Activated CD8-positive, alpha-beta memory T cell treated with anti-CD3 and anti-CD28 coated beads for 24 hours (primary cell): ENCODE data around the gene TCTN2.

Source experiments
- DNase-seq: peaks from one replicate; pipeline ENCODE4 v3.0.0-alpha.2; 2020

TCTN2 gene

GRCh38 chr12:123670882-123671728 lies at the start of gene TCTN2:
Gene TCTN2, plus strand, starts transcription at chr12:123671113. Its CDS starts 128 bp downstream, at chr12:123671241.
- DNase-seq, result peak; percentile 96

- no peak for DNase-seq
These were observed 49.0 kb upstream of the TCTN2 start for GRCh38 chr12:123621619-123622530.

- peak; percentile 98 for DNase-seq
These were observed 37.4 kb upstream of the TCTN2 start, which contains the start of the genes EIF2B1 and GTF2H3 for GRCh38 chr12:123633379-123634141. Gene EIF2B1, minus strand, starts transcription at chr12:123633686. Its CDS starts 129 bp downstream, at chr12:123633557. Gene GTF2H3, plus strand, starts transcription at chr12:123633829. Its CDS starts 31 bp downstream, at chr12:123633860.

GRCh38 chr12:123634142-123634561 lies 36.8 kb upstream of the TCTN2 start:
- no peak for DNase-seq

- no peak for DNase-seq
These were observed 27.0 kb upstream of the TCTN2 start for GRCh38 chr12:123643911-123644310.

GRCh38 chr12:123645380-123645779 lies 25.5 kb upstream of the TCTN2 start:
- DNase-seq, result no peak

- no peak for DNase-seq
These were observed 25.0 kb upstream of the TCTN2 start for GRCh38 chr12:123645878-123646277.

GRCh38 chr12:123648401-123648800 lies 22.5 kb upstream of the TCTN2 start:
- DNase-seq, result no peak

- DNase-seq, result no peak
These were observed 16.7 kb upstream of the TCTN2 start for GRCh38 chr12:123654129-123654701.

GRCh38 chr12:123655420-123655819 lies 15.5 kb upstream of the TCTN2 start:
- no peak for DNase-seq

GRCh38 chr12:123656392-123656791 lies 14.5 kb upstream of the TCTN2 start:
- DNase-seq, result no peak

GRCh38 chr12:123657211-123657610 lies 13.7 kb upstream of the TCTN2 start:
- no peak for DNase-seq

- no peak for DNase-seq
These were observed 10.8 kb upstream of the TCTN2 start for GRCh38 chr12:123659996-123660727.

GRCh38 chr12:123667771-123668170 lies 3.1 kb upstream of the TCTN2 start:
- DNase-seq, result no peak

GRCh38 chr12:123671876-123672275 lies 963 bp downstream of the TCTN2 start:
- no peak for DNase-seq

- DNase-seq, result no peak
These were observed 4.5 kb downstream of the TCTN2 start for GRCh38 chr12:123675436-123675835.

- DNase-seq, result no peak
These were observed 5.9 kb downstream of the TCTN2 start for GRCh38 chr12:123676616-123677320.

GRCh38 chr12:123678981-123679380 lies 8.1 kb downstream of the TCTN2 start:
- no peak for DNase-seq

GRCh38 chr12:123681605-123682004 lies 10.7 kb downstream of the TCTN2 start:
- DNase-seq, result no peak

- DNase-seq, result no peak
These were observed 13.1 kb downstream of the TCTN2 start for GRCh38 chr12:123683964-123684363.

- DNase-seq, result no peak
These were observed 15.8 kb downstream of the TCTN2 start for GRCh38 chr12:123686636-123687190.
